ENCODE results near the gene IMMP2L. TPM values are rescaled to one million over a fixed set of nuclear protein-coding genes. Genes with fewer than 3 reads are reported as not detected.

Gene IMMP2L
- total RNA-seq, 4 donors from 2014 or later = 12.4 to 31.7 (median 22.8) TPM

DNA sequence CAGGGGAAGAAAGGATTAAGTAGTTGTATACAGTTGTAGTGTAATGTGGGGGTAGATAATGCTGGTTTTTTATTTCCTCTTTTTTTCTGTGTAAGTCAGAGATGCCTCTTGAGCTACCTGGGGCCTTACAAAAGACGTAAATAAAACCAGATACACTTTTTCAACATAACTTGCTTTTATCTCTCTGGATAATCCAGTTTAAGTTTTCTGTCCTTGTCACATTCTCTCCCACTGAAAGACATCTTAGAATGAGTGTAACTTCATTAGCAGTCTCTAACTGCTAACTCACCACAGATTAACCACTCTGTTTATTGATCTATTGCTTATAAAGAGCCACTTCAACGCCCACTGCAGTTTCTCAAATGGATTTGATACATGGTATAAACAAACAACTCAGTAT is 535.5 kb downstream of the IMMP2L start:
- TF ChIP-seq, protein P1, sequence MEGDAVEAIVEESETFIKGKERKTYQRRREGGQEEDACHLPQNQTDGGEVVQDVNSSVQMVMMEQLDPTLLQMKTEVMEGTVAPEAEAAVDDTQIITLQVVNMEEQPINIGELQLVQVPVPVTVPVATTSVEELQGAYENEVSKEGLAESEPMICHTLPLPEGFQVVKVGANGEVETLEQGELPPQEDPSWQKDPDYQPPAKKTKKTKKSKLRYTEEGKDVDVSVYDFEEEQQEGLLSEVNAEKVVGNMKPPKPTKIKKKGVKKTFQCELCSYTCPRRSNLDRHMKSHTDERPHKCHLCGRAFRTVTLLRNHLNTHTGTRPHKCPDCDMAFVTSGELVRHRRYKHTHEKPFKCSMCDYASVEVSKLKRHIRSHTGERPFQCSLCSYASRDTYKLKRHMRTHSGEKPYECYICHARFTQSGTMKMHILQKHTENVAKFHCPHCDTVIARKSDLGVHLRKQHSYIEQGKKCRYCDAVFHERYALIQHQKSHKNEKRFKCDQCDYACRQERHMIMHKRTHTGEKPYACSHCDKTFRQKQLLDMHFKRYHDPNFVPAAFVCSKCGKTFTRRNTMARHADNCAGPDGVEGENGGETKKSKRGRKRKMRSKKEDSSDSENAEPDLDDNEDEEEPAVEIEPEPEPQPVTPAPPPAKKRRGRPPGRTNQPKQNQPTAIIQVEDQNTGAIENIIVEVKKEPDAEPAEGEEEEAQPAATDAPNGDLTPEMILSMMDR (IDR thresholded peaks at IDR 0.05) = no peak
- DNase-seq (ENCODE audit: low spot score) (no peak), ATAC-seq (ENCODE audit: low FRiP score) (no peak)

DNA sequence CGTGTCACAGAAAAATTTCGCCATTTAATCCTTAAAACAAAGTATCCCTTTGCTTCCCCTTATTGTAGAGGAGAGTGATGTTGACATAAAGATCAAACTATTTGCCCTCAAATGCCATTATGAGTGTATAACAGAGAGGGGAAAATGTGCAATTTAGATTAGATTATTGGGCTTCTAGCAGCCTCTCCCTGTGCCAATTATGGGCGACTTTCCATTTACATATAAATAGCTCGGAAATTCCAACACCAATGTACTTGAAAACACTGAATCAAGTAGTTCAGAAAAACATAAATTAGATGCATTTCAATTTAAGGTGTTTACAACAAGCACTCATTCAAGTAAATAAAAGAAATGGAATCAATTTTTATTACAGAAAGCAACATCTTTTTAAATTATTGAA is 535.9 kb downstream of the IMMP2L start:
- DNase-seq (ENCODE audit: low spot score) = no peak
- ATAC-seq (ENCODE audit: low FRiP score) = no peak
- TF ChIP-seq, protein P1 (IDR thresholded peaks at IDR 0.05) = no peak

DNA sequence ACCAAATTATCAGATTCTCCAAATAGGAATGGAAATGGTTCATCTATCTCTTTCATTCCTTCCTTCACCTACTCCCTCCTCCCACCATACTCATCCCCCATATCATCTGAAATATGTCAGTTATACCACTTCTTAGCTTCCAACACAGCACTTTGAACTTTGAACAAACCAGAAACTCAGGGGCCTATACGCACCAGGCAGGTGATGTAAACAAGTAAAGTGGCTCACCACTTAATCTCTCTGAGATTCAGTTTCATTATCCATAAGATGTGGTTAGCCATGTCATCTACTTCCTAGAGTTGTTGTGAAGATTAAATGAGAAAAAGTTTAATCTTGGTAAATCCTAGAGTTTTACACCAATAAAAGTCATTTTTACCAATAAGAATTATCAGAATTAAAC is 537.3 kb downstream of the IMMP2L start:
- ATAC-seq (ENCODE audit: low FRiP score) = no peak
- DNase-seq (ENCODE audit: low spot score) = no peak
- TF ChIP-seq, protein P1 (IDR thresholded peaks at IDR 0.05) = no peak

DNA sequence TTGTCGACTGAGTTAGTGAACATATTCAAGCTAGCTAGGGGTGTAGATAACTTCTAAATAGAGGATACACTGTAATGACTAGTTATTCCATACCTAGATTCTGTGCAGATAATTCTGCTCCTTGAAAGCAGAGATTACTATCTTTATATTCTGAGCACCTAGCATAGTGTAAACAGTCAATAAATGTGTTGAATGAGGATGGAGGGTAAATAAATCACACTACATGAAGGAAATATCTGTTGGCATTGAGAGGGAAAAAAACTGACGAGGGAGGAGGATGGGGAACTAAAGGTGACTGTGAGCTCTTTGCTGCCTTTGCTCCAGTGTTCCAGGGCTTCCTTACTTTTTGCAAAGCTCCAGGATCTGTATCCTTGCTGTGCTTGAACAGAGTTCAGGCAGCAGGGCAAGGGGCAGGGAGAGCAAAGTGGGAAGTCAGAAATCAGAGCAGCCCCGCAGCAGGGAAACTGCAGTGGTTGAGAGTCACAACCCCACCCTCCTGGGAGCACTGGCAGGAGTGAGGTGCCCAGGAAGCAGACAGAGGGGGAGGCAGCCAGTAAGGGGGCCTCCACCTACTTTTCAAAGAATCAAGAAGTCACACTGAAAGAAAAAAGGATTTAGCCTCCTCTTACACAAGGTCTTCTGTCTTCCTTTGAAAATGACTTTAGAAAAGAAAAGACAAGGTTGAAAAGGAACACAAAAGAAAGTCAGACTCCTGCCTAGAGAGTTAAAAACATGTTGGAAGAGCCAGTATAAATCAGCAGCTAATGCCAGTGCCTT is 543.1 kb downstream of the IMMP2L start:
- DNase-seq (ENCODE audit: low spot score) = no peak
- ATAC-seq (ENCODE audit: low FRiP score) = no peak

DNA sequence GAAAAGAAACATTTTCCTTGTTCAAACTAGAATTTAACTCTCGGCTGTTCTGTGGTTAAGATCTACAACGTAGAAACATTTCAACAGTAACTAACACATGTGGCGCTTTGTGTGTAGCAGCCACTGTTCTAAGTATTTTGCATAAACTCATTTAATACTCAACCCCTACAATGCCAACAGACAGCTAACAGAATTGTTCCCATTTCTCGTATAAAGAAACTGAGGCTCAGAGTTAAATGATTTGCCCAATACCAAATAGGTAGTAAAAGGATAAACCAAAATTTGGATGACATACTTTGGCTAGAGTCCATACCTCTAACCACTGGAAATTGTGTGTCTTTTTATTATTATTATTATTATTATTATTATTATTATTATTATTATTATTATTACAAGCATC is 543.8 kb downstream of the IMMP2L start:
- ATAC-seq (ENCODE audit: low FRiP score) (no peak), DNase-seq (ENCODE audit: low spot score) (no peak)
- TF ChIP-seq, protein P1 (IDR thresholded peaks at IDR 0.05) = no peak

More for the DNA sequence above, 543.1 kb downstream of the IMMP2L start:
- TF ChIP-seq, protein P1 (IDR thresholded peaks at IDR 0.05) = no peak

DNA sequence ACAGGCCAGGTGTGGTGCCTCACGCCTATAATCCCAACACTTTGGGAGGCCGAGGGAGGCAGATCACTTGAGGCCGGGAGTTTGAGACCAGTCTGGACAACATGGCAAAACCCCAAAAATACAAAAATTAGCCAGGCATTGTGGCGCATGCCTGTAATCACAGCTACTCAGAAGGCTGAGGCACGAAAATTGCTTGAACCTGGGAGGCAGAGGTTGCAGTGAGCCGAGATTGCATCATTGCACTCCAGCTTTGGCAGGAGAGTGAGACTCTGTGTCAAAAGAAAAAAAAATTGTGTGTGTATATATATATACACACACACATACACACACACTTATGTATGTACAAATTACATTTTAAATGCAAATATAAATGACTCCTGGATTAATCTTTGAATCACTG is 548.2 kb downstream of the IMMP2L start:
- DNase-seq (ENCODE audit: low spot score) (no peak), ATAC-seq (ENCODE audit: low FRiP score) (no peak)
- TF ChIP-seq, protein P1 (IDR thresholded peaks at IDR 0.05) = no peak
